Psoas muscle (tissue), 8 donors: ENCODE results near the gene GPATCH1. TPM values are rescaled to one million over a fixed set of nuclear protein-coding genes. Genes with fewer than 3 reads are reported as not detected.
"Not testable (repeated sequence)": the region's sequence is repeated elsewhere in the genome, so short reads cannot be mapped to it uniquely, and the experiment has no call there.

ENCODE experiments used
- ATAC-seq, 4 donors: fragments of 200-7000 bp; cut with Tn5 transposase; one replicate each; pipeline ENCODE4 v1.9.1; 2020; ENCODE audit warnings: moderate library complexity in 3 of 4, mild to moderate bottlenecking in 2 of 4
- DNase-seq, 2 donors: peaks; one replicate each; pipeline ENCODE4 v3.0.0-alpha.2; 2020
- H3K27ac ChIP-seq: fragments of 200-600 bp; one replicate; pipeline ENCODE4 v1.8.0; 2022
- H3K27me3 ChIP-seq, 3 donors: fragments of 200-600 bp in 1 of 3; one replicate each; pipeline versions ENCODE4 v1.6.1 to v1.8.0; 2013 to 2022; ENCODE audit warnings: low read length in 2 of 3, mild to moderate bottlenecking in 2 of 3, moderate library complexity in 1 of 3; ENCODE audit not compliant: insufficient read depth in 3 of 3
- H3K36me3 ChIP-seq, 2 donors: fragments of 200-600 bp in 1 of 2; one replicate each; pipeline versions ENCODE4 v1.6.1 to v1.8.0; 2013 to 2022; ENCODE audit warnings: low read depth in 1 of 2, mild to moderate bottlenecking in 1 of 2, moderate library complexity in 1 of 2; ENCODE audit not compliant: insufficient read depth in 1 of 2
- H3K4me1 ChIP-seq: fragments of 200-600 bp; one replicate; pipeline ENCODE4 v1.8.0; 2022
- H3K4me3 ChIP-seq: fragments of 200-600 bp; one replicate; pipeline ENCODE4 v1.8.0; 2022; ENCODE audit warnings: mild to moderate bottlenecking
- H3K9me3 ChIP-seq: fragments of 200-600 bp; one replicate; pipeline ENCODE4 v1.8.0; 2022
- WGBS, 3 donors: extraction: QIAGEN DNeasy Blood & Tissue Kit; methylation state at CpG; one replicate each; pipeline versions ENCODE4 v1.1.6 to v1.1.7; 2013; 5-methylcytosine and 5-hydroxymethylcytosine counted together
- intact Hi-C, 2 donors: fragments of 100-400 bp; cut with DNase I; formaldehyde crosslinking; loops; one replicate each; pipeline versions ENCODE4 v1.11.0 to v1.14.2; 2022
- polyA plus RNA-seq, 3 donors: library from polyadenylated mRNA; stranded (reverse); fragments of 200-250 nt; gene quantifications; one replicate each; pipeline ENCODE4 v1.2.3, GENCODE V29; 2013
- total RNA-seq, 4 donors: library from RNA; stranded (reverse); fragmentation: NEBNext Ultra II Directional in 2 of 4; extraction: Animal tissue kit (Norgen Biotek cat#: 25700) in 2 of 4; gene quantifications; one replicate each; pipeline versions ENCODE4 v1.2.1 to v1.2.4, GENCODE V29; 2021 to 2023
- TF ChIP-seq, protein P1 (sequence below): fragments of 200-600 bp; IDR thresholded peaks from one replicate; pipeline ENCODE4 v1.8.0; 2022; ENCODE audit warnings: antibody characterized with exemption
- donor health status: healthy with polysubstance abuse.
- donor health status: DM: no; HTN: no; CAD: no; lungs with moderate emphysema.
- donor health status: Bipolar disorder and iron deficiency.
- donor health status: healthy.
- donor health status: DM: yes; HTN: yes; CAD: no.
- donor health status: DM: no; HTN: no; CAD: no.
- donor health status: DM: no; HTN: no; CAD: no.
- donor health status: DM: yes; HTN: yes; CAD: no.

GPATCH1 gene
- total and polyA plus RNA-seq, 7 donors = 3.1 to 7.5 (median 4.2) TPM

DNA sequence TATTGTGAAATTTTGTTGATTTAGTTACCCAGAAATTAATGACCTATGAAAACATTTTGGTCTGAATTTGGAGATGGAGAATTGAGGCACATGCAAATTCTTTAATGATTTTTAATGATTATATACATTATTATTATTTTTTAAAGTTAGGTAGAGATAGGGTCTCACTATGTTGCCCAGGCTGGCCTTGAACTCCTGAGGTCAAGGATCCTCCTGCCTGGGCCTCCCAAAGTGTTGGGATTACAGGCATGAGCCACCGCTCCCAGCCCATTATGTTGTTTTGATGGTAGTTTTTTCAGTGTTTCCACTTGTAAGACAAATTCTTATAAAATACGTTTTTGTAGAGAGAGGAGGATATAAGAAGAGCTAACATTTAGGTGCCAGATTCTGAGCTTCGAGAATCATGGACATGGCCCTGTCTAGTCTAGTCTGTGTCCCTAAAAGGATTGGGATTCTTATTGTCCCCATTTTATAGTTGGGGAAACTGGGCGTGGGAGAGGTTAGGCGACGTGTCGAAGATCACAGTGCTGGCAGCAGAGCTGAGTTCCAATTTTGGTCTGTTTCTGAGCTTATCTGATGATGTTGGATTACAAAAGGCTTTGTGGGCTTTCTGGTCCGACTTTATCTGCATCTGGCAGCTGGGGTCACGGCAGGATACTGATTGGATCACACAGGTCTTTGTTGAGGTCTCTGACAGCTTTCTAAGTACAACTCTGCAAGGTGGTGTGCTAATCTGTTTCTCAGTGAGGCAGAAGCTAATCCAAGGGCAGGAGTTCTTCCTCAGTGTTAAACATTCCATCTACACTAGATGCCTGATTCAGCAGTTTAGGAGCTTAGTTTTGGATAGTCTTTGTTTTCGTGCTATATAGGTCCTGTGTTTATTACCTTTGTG, 43.5 kb downstream of the GPATCH1 start:
- intact Hi-C loops = loop anchor here (5.0 kb wide), 2 partner anchors 63 to 152 kb away; partner anchors contain the start of genes CEP89 (in 1 of the 2) and FAAP24 (in 1 of the 2)
- ATAC-seq (no peak), DNase-seq (no peak)
- Histone ChIP-seq H3K36me3 (peaks cover 3 to 96% of the 10 kb centered on the region in 2 donors), H3K4me3 (no peak overlapping the region), H3K4me1 (no peaks in the 10 kb centered on the region), H3K27me3 (no peaks in the 10 kb centered on the region), H3K27ac (no peak overlapping the region), H3K9me3 (no peaks in the 10 kb centered on the region)
- TF ChIP-seq, protein P1, sequence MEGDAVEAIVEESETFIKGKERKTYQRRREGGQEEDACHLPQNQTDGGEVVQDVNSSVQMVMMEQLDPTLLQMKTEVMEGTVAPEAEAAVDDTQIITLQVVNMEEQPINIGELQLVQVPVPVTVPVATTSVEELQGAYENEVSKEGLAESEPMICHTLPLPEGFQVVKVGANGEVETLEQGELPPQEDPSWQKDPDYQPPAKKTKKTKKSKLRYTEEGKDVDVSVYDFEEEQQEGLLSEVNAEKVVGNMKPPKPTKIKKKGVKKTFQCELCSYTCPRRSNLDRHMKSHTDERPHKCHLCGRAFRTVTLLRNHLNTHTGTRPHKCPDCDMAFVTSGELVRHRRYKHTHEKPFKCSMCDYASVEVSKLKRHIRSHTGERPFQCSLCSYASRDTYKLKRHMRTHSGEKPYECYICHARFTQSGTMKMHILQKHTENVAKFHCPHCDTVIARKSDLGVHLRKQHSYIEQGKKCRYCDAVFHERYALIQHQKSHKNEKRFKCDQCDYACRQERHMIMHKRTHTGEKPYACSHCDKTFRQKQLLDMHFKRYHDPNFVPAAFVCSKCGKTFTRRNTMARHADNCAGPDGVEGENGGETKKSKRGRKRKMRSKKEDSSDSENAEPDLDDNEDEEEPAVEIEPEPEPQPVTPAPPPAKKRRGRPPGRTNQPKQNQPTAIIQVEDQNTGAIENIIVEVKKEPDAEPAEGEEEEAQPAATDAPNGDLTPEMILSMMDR = no peak
- 82 to 89% (median 86%) methylated on average over 10 of the region's 10 CpGs for WGBS, 3 donors

DNA sequence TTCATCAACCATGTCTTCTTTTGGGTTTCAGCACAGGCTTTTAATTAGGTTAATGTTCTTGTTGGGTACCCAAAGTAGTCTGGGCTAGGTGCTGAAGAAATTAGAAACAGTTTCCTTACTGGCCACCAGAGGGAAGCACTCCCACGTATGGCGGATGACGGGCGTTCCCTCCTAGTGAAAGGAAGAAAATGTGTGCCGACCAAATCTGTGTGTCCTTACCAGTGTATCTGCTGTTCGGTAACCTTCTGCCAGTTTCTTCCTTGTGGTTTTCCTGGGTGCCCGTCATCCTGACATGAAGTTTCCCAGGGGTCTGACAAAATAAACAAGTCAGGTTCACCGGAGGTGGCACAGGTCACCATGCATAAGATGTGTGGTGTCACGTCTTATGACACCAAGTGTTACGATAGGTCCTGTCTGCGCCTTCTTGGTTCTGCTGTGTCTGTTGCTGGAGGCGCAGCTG, 45.0 kb downstream of the GPATCH1 start:
- intact Hi-C loops = loop anchor here in 1 of 2 donors (5.0 kb wide), 1 partner anchor 61 kb away; no protein-coding TSS in a partner anchor
- TF ChIP-seq, protein P1 = peak; percentile 78
- ATAC-seq = peak; percentile 68 to 89 (median 77)
- peak in 1 of 2 donors; percentile 61 for DNase-seq
- Histone ChIP-seq H3K27me3 (no peaks in the 10 kb centered on the region), H3K9me3 (no peaks in the 10 kb centered on the region), H3K4me1 (no peaks in the 10 kb centered on the region), H3K27ac (no peak overlapping the region), H3K4me3 (no peak overlapping the region), H3K36me3 (peaks cover 3 to 100% of the 10 kb centered on the region in 2 donors)
- 37 to 48% (median 41%) methylated on average over 12 of the region's 12 CpGs for WGBS, 3 donors

DNA sequence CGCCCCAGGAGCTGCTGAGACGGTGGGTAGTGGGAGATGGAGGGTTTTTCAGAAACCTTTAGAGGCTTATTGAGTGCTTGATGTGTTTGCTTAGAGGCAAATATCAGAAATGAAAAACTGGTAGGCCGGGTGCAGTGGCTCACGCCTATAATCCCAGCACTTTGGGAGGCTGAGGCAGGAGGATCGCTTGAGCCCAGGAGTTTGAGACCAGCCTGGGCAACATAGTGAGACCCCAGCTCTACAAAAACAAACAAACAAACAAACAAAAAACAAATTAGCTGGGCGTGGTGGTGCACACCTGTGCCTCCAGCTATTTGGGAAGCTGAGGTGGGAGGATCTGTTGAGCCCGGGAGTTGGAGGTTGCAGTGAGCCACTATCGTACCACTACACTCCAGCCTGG, 45.7 kb downstream of the GPATCH1 start:
- H3K36me3 ChIP-seq = peaks cover 3 to 97% of the 10 kb centered on the region in 2 donors
- WGBS, 3 donors = 93 to 97% (median 95%) methylated on average over 8 of the region's 8 CpGs
- not testable (repeated sequence) for H3K4me3 ChIP-seq

DNA sequence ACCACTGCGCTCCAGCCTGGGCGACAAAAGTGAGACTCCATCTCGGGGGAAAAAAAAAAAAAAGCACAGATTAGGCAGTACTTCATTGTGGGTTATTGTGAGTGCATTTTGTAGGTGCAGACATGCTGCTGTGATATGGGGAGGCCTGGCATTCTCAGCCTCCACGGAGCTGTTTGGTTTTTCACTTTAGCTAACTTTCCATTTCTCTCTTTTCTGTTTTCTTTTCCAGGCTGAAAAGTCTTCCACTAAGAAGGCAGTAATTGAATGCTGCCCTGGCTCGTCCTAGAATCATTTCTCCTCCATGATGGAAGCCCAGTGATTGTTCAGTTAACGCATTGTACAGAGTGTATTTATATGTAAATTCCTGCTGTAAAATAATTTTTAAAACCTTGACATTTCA, 48.9 kb downstream of the GPATCH1 start:
- H3K36me3 ChIP-seq = peaks cover 3 to 65% of the 10 kb centered on the region in 2 donors

More for the DNA sequence above, 45.7 kb downstream of the GPATCH1 start:
- not testable (repeated sequence) for DNase-seq, ATAC-seq, H3K4me1 ChIP-seq, H3K27me3 ChIP-seq, H3K27ac ChIP-seq, H3K9me3 ChIP-seq
- intact Hi-C loops = loop anchor here in 1 of 2 donors (5.0 kb wide), 1 partner anchor 61 kb away; no protein-coding TSS in a partner anchor

More for the DNA sequence above, 48.9 kb downstream of the GPATCH1 start:
- no peak overlapping the region for H3K4me3 ChIP-seq
- H3K4me1 ChIP-seq = no peaks in the 10 kb centered on the region
- DNase-seq (no peak), ATAC-seq (no peak)
- 90 to 95% (median 94%) methylated on average over 6 of the region's 6 CpGs for WGBS, 3 donors
- H3K27me3 ChIP-seq = peaks cover 0 to 2% (median 0%) of the 10 kb centered on the region in 3 donors
- H3K9me3 ChIP-seq = no peaks in the 10 kb centered on the region
- TF ChIP-seq, protein P1 = no peak
- intact Hi-C loops = loop anchor here in 1 of 2 donors (5.0 kb wide), 1 partner anchor 57 kb away; no protein-coding TSS in a partner anchor
- no peak overlapping the region for H3K27ac ChIP-seq
